Stimulated activated CD8-positive, alpha-beta memory T cell treated with anti-CD3 and anti-CD28 coated beads, Interleukin-12 subunit alpha, Interleukin-12 subunit beta, amount 100 ng/mL, for 24 hours (primary cell): Measurements from ENCODE around the gene STK38L.

Experiments
- DNase-seq: peaks from one replicate; pipeline ENCODE4 v3.0.0-alpha.2; 2020; ENCODE audit errors: extremely low read depth

The STK38L gene

DNA sequence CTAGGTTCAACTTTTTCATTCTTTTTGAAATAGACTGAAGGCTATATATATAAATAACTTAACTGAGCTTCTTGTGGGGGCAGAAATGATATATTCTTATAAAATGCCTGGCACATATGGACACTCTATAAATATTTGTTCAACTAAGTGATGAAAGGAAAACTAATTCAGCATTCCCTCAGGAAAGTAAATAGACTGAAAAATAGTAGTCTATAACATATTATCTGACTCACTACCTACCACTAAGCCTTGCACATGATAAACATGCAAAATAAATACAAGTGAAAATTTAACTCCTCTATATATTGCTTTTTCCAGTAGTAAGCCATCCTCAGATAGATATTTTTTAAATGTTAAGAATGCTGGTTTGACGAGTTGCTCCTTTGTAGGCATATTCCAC lies 72.9 kb downstream of the STK38L start:
- no peak for DNase-seq

DNA sequence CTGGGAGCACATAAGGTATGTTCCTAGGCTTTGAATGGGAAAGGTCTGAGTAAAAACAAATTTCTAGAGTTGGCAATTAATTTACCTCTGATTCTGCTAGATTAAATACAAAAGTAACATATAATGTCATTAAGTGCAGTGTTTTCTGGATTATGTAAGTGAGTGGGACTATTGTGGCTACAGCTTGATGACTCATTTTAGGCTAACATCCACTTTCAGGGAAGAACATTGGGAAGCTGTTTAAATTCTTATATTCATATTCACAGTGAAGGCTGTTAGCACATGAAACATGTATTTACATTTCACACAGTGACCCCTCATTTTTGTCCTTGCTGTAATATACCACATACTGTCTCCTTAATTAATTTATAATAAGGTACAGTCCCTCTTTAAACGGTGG lies 75.3 kb downstream of the STK38L start:
- no peak for DNase-seq

DNA sequence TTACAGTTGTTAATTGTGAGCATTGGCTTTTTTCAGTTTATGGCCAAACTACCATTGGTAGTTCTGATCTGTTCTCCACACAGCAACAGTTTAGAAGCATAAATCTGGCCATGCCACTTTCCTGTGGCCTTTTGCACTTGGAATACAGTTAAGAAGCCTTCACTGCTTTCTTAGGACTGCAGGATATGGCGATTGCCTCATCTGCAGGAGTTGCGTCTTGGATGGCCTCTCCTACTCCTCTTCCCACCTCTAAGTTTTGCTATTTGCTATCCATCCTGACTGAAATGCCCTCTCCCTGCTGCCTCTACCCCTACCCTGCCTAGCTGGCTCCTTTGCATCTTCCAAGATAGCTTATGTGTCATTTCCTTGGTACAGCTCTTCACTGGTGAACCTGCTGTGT lies 75.8 kb downstream of the STK38L start:
- DNase-seq = no peak

DNA sequence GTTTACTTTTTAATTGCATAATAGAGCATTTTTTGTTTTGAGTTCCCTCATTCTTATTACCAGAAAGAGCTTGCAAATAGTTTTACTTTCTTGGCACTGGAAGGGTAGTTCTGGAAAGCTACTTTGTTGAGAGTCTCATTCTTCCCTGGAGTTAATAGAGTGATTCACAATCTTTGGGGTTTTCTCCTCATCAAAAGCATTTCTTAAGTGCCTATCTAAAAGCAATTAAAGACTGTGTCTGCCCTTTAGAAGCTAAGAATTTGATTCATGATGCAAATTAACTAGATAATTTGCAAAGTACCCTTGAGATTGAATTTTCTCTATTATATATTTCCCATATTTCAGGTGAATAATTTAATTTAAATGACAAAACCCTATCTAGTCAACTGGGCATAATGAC lies 80.4 kb downstream of the STK38L start:
- no peak for DNase-seq

DNA sequence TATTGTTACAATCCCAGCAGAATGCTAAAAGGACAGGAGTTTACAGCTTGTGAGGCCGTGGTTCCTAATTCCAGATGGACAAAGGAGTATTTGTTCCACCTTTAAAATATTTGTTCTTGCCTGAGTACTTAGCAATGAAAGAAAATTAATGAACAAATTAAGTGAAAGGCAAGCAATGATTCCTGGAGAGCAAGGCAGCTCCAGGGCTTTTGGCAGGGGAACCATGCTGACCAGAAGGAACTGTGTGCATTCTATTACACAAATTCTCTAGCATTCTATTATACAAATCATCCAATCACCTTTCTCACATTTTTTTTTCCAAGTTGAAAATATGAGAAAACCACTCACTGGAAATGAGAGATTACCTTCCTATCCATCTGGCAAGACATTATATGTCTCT lies 86.8 kb downstream of the STK38L start:
- DNase-seq = no peak

DNA sequence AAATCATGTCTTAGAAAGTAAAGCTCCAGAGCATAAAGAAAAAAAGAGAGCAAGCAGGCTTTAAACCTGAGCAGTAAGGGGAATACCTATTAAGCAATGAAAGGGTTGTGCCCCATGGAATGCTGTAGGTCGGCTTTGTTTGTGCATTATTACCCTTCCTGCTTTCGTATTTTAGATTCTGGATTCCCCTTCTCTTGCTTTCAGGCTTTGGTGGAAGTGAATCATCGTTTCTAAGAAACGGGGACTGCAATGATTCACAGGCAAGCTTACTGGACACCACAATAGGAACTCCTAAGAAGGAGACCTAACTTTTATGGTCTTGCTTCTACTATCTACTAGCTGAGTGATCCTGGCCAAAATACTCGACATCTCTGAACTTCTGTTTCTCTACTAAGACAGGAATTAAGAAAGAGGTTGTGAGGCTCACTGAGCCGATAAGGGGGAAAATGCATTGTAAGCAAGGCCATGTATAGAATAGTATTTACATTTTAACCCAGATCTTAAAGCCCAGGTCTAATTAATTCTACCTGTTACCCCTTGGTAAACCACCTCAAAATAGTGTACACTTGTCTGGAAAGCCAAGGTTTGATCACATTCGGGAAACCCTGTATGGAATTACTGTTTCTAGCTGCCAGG lies 87.3 kb downstream of the STK38L start:
- DNase-seq = no peak

DNA sequence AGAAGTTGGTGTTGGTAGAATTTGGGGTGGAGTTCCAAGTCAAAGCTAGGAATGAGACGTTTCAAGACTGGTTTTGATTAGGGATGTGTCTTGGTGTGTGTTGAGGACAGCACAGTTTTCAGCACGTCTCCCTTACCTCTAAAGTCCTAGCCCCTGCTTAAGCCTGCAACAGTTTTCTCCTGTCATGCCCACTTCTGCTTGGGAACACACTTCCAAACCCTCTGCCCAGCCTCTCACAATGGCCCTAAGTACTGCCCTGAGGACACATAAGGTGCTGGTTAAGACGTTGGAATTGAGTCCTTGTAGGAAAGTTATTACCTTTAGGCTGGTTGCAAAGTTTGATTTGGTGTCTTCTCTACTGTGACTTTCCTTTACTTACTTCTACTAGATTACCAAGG lies 87.8 kb downstream of the STK38L start:
- DNase-seq = no peak

DNA sequence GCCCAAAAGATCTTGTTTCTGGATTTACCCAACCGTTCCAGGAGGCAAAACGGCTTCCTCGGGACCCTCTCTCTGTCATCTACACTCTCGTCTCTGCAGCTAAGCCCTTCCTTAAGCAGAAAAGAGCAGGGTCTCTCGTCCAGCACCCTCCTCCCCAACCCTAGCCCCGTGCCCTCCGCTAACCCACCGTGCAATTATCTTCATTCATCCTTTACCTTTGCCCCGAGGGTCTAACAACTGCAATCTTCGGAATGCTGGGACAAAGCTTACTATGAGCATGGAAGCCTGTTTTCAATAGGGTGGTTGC lies 88.3 kb downstream of the STK38L start:
- DNase-seq = no peak

DNA sequence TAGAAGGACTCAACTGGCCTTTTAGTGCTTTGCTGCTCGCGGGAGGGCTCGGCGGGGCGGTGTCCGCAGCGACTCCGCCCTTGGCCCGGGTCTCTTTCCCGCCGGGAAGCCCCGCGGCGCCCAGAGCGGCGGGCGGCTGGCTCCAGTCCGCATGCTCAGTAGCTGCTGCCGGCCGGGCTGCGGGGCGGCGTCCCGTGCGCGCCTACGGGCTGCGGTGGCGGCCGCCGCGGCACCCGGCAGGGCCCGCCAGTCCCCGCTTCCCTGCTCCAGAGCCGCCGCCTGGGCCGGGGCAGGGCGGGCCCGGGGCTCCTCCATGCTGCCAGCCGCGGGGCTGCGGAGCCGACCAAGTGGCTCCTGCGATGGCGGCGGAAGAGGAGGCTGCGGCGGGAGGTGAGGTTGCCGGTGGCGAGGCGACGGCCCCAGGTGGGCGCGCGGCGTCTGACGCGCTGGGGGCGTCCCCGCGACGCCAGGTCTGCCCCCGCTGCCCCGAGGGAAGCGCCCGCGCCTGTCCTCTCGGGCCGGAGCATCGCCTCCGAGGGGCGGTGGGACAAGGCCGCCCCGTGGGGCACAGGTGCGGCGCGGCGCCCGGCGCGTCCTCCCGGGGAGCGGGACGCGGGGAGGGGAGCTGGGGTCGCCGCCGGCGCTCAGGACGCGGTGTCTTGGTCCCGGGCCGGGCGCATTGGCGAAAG lies 88.8 kb downstream of the STK38L start, which contains the start of gene BMAL2:
BMAL2 (plus strand) TSS at position 123 of the 689 bp plus-strand sequence; CDS start at position 360, 237 bp downstream.
- DNase-seq = no peak

DNA sequence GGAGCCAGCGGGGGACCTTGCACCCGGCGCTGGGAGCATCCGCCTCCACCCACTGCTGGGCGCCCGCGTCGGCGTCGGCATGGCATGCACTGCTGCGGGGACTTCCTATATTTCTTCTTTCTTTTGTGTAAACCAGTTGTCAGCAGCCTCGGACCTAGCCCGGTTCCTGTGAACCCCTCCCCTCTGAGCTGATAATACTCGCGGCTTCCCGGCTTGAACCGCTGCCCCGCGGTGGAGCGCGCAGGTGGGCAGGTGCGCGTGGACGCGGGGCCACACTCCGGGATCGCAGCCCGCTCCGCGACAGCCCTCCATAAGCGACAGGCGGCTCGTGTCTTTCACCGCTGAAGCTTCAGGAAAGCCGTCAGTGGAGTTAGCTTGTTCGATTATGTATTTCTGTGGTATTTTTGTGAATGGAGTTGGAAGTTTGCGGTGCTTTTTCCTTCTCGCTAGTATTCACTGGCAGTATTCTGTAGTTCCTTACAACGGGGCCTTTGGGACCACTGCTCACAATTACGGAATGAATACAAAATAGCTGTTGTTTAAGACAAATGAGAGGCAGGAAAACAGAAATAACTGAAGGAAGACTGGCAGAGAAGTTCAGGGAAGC lies 89.4 kb downstream of the STK38L start:
- DNase-seq = no peak

DNA sequence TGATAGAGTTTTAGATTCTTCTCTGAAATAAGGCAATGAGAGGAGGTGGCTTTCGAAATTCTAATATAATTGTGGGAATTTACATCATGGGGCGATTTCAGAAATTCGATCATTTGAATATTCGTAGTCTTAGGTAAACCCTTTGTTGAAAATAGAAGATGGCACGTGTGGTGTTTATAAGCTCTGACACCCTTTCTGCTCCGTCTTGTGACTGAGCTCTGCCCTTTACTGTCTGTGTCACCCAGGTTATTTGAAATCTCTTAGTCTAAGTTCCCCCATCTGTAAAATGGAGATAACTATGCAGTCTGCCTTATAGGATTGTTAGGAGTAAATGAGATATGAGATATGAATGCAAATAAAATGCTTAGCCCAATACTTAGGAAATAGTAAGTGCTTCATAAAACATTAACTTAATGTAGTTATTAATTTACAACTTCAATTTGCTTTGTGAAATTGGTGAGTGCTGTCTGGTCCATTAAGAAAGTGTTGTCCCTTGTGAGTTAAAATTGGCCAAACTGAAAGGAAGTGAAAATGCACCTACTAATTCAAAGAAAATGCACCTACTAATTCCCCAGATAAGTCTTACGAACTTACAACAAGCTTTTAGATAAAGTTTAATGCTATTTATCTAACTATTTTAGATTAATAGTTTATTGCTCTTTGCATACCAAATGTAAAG lies 90.1 kb downstream of the STK38L start:
- no peak for DNase-seq

DNA sequence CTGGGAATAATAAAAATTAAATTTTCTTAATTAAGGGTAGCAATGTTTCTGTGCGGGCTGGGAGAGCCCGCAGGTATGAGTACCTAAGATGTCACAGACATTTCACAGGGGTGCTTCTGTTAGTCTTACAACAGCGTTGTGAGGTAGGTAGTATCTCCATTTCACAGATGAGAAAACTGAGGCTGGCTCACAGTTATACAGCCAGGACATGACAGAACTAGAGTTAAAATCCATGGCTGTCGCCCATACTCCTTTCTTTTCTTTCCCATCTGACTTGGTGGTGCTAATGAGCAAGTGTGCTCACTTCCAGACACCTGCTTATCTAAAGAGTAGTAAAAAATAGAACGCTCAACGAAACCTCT lies 90.6 kb downstream of the STK38L start:
- no peak for DNase-seq

DNA sequence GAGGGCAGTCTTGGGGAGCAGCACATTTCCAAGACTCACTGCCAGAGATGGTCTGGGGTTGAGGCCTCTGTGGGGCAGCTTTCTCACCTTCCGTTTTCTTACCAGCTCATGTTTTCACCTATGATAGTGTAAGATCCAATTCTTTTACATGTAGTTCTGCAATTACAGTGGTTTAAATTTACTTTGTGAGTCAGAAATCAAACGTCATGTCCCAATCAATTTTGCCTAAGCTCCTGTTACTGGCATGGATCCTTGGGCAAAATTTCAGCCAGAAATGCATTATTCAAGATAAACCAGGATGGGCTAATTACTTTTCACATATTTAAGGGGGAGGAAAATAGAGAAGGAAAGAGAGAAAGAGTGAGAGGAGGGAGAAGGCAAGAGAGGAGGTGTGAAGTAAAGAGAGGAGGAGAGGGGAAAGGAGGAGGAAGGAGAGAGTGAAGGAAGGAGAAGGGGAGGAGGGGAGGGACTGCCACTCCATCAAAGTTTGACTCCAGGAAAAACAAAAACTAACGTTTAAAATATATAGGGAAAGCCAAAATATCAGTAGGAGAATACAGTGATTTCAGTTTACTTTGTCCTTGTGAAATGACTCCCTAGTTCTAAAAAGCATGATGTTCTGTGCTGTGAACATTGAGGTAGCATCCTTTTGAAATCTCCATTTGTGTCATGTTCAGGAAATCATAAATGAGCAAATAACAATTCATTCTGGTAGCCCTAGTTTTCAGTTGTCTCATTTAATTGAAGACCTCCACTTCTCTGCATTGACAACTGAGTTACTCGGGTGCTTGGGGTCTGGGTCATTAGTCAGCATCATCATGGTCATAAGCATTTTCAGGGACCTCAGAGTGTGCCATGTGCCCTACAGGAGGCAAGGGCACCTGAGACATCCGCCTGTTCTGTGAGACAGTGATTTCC lies 91.5 kb downstream of the STK38L start:
- no peak for DNase-seq

DNA sequence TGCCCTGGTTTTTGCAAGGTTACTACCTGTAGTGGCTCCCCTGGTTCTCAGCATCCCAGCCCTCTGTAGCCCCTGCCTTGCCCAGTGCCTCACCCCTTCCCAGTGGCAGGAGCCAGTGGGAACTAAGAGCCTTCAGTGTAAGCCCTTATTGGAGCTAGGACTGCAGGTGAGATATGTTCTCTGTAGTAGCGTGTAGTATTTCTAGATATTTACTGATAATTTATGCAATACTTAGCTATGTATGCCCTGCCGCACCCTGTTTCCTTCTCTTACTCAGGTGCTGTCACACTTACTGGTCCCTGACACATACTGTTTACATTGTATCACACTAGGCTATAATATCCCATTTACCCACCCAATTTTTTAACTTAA lies 92.2 kb downstream of the STK38L start:
- DNase-seq = no peak

DNA sequence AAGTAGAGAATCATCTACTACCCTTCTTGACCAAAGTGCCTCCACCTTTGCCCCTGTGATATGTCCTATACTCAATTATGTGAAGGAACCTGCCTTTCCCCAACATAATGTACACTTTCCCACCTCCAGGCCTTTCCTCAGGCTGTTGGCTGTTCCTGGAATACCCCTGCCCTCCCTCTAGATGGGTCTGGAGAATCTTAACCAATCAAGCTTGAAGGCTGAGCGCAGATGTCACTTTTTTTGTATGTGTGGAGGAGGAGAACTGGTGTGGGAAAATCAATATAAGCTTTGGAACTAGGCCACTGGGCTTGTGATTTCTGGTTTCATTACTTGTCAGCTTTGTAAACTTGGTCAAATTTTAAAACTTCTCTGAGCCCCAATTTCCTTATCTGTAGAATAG lies 93.3 kb downstream of the STK38L start:
- DNase-seq = no peak

DNA sequence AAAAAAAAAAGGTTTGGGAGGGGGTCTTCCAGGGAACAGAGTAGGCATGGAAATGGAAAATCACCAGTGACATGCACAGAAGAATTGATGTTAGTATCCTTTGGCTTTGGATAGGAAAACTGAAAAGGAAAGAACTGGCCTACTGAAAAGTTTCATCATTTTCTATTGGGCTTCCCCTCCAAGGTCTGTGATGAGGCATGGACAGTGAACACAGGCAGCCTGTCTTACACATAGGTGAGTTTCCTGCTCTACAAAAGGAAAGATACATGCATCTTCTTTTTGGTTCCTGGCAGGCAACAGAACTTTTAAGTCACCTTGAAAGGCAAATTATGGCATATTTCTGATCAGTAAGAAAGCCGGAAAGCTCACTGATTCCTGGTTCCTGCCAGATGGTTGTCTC lies 94.4 kb downstream of the STK38L start:
- DNase-seq = no peak

DNA sequence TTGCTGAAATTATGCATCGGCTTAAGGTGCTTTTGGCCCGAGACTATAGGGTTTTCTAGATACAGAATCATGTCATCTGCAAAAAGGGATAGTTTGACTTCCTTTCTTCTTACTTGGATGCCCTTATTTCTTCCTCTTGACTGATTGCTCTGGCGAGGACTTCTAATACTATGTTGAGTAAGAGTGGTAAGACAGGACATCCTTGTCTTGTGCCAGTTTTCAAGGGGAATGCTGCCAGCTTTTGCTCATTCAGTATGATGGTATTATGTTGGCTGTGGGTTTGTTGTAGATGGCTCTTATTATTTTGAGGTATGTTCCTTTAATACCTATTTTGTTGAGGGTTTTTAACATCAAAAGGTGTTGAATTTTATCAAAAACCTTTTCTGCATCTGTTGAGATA lies 96.9 kb downstream of the STK38L start:
- no peak for DNase-seq

DNA sequence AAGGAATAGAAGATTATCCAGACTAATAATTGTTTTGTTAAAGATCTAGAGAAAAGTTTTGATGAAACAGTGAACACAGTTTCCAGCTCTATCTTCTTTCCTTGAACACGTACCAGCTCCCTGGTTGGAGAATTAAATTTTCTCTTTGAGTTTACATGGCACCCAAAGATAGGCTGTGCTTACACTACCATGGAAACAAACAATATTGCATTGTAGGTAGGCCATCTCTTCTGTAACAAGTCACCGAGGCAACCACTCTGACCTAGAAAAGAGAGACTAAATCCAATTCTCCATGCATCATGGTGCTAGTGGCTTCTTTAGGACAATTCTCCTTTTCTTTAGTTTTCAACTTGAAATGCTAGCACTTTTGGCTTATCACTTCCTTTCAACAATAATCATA lies 98.5 kb downstream of the STK38L start:
- DNase-seq = no peak

DNA sequence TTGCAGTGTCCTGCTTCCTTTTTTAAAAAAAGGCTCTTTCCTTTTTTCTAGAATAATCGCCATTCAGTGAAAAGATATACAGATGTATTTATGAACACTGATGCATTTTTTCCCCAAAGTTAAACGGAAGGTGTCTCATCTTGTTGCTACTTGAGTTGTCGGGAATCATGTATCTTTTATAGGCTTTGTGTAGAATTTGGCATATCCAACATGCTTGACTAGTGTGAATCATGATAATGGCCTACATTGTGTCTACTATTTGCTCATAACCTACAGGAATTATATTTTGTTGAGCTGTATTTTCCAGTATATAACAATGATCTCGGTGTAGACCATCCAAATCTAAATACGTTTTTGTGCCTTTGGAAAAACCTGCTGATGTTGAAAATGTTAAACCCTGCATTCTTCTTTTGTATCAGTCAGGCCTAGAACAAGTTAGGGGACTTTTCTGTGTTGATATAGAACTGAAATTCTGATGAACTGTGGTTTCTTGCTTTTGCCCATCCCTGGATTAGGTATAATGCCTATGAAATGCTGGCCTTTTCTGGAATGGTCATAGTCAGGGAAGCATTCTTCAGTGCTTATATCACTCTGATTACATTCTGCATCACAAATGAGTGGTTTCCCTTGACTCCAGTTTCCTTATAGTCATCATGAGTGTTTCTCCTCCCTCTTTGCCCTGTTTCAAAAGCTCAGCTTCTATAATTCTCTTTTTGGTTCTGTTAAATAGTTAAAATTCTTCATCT lies 99.3 kb downstream of the STK38L start:
- no peak for DNase-seq

DNA sequence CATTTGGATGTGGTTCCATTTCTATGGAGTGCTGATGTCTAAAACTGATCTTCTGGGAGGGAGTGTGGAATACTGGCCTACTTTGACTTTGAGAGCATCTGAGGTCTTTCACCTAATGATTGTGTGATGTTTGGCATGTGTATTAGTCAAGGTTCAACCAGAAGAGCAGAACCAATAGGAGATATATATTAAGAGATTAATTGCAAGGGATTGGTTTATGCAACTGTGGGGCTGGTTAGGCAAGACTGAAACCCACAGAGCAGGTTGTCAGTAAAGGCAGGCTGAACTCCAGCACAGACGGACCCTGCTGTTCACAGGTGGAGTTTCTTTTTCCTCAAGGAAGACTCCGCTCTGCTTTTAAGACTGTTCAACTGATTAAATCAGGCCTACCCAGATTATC lies 100.2 kb downstream of the STK38L start:
- no peak for DNase-seq

DNA sequence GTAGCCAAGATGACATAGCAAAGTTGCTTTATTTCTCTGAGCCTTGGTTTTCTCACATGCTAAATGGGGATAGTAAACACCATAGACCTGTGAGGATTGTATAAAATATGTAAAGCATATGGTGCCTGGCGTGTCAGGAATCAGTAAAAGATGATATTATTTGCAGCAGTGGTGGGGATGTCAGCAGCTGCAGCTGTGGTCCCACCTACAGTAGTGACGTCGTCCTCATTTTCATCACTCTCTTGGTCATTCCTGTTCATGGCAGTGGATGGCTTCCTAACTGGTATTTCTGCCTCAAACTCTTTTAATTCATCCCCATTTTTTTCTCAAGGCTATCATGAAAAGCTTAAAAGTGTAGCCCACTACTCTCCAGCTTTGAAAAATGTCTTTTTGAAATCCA lies 100.7 kb downstream of the STK38L start:
- DNase-seq = no peak
